ENCODE data around the gene INTS1. TPM values are rescaled to one million over a fixed set of nuclear protein-coding genes. Genes with fewer than 3 reads are reported as not detected.

Gene INTS1
- total RNA-seq, 6 experiments from 2014 or later: 84.0 to 104 (median 89.5) TPM

DNA sequence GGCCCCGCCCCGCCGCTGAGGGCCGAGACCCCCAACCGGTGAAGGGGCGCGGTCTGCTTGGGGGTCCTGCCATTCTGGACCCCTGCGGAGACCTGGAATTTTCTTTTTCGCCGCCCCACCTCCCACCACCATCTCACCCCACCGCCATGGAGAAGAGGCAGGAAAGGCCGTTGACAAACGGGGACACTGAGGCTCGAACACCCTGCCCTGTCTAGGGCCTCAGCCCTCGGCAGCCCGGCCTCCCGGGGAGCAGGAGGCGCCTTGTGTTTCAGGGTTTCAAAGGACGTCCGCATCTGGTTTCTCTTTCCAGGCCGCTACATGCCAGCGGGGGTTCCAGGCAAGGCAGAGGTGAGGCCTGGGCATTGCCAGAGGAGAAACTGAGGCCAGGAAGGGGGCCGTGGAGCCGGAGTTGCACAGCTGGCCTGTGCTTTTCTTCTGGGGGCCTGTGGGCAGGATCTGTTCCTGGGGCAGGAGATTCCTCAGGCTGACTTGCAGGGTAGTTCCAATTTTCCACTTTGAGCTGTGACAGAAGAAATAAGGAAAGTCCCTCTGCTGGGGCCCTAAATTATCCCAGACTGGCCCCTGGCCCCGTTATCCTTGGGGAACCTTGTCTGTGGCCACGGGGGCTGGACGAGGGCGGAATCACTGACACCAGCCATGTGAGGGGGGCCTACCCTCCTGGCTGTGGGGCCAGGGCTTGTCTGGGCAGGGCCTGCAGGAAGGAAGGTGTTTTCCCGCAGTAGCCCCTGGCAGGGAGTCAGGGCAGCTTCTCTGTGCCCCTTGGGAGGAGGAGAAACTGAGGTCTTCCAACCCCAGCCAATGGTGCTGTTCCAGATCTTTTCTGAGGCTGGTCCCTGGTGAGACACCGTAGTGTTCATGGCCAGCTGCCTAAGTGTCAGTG, 44.0 kb downstream of the INTS1 start:
- peak overlapping the region; percentile 74 for H3K27ac Mint-ChIP-seq
- peak overlapping the region; percentile 77 for H3K4me3 Mint-ChIP-seq
- H3K4me1 Mint-ChIP-seq (ENCODE audit: low read depth): peaks cover 49% of the 10 kb centered on the region
- H3K36me3 Mint-ChIP-seq (ENCODE audit: low read depth): no peaks in the 10 kb centered on the region
- TF ChIP-seq, protein P1, sequence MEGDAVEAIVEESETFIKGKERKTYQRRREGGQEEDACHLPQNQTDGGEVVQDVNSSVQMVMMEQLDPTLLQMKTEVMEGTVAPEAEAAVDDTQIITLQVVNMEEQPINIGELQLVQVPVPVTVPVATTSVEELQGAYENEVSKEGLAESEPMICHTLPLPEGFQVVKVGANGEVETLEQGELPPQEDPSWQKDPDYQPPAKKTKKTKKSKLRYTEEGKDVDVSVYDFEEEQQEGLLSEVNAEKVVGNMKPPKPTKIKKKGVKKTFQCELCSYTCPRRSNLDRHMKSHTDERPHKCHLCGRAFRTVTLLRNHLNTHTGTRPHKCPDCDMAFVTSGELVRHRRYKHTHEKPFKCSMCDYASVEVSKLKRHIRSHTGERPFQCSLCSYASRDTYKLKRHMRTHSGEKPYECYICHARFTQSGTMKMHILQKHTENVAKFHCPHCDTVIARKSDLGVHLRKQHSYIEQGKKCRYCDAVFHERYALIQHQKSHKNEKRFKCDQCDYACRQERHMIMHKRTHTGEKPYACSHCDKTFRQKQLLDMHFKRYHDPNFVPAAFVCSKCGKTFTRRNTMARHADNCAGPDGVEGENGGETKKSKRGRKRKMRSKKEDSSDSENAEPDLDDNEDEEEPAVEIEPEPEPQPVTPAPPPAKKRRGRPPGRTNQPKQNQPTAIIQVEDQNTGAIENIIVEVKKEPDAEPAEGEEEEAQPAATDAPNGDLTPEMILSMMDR (IDR thresholded peaks at IDR 0.05): no peak
- H3K27me3 Mint-ChIP-seq (ENCODE audit: insufficient read depth): peaks cover 7% of the 10 kb centered on the region
- H3K9me3 Mint-ChIP-seq: no peaks in the 10 kb centered on the region
- DNase-seq: no peak

DNA sequence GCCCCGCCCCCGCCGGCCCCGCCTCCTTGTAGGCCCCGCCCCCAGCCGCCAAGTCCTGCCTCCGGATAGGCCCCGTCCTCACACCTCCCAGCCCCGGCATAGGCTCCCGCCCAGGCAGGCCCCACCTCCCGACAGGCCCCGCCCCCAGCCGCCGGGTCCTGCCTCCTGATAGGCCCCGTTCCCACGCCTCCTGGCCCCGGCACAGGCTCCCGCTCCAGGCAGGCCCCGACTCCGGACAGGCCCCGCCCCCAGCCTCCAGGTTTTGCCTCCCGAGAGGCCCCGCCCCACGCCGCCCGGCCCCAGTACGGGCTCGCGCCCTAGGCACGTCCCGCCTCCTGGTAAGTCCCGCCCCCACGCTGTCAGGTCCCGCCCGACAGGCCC, 44.7 kb downstream of the INTS1 start:
- peak; percentile 97 for DNase-seq
- Mint-ChIP-seq H3K27me3 (ENCODE audit: insufficient read depth) (peaks cover 5% of the 10 kb centered on the region), H3K4me3 (peak overlapping the region; percentile 90), H3K27ac (peak overlapping the region; percentile 84), H3K36me3 (ENCODE audit: low read depth) (no peaks in the 10 kb centered on the region), H3K9me3 (no peaks in the 10 kb centered on the region), H3K4me1 (ENCODE audit: low read depth) (peaks cover 49% of the 10 kb centered on the region)
- TF ChIP-seq, protein P1 (IDR thresholded peaks at IDR 0.05): no peak

- TF ChIP-seq, protein P1 (IDR thresholded peaks at IDR 0.05): no peak
- peak; percentile 83 for DNase-seq
- no peaks in the 10 kb centered on the region for H3K9me3 Mint-ChIP-seq
- peak within 1 kb of the TSS; percentile 90 for H3K4me3 Mint-ChIP-seq
- no peaks in the 10 kb centered on the region for H3K36me3 Mint-ChIP-seq (ENCODE audit: low read depth)
- H3K27ac Mint-ChIP-seq: peak within 1 kb of the TSS; percentile 84
- peaks cover 5% of the 10 kb centered on the region for H3K27me3 Mint-ChIP-seq (ENCODE audit: insufficient read depth)
- H3K4me1 Mint-ChIP-seq (ENCODE audit: low read depth): peaks cover 49% of the 10 kb centered on the region
These were observed 45.3 kb downstream of the INTS1 start, which contains the start of gene MICALL2 for GRCh38 chr7:1458683-1459511. MICALL2 (minus strand) TSS chr7:1459470; CDS start chr7:1459326, 144 bp downstream.

GRCh38 chr7:1457949-1458682, 46.1 kb downstream of the INTS1 start:
- H3K36me3 Mint-ChIP-seq (ENCODE audit: low read depth): no peaks in the 10 kb centered on the region
- no peaks in the 10 kb centered on the region for H3K9me3 Mint-ChIP-seq
- peak overlapping the region; percentile 90 for H3K4me3 Mint-ChIP-seq
- peaks cover 47% of the 10 kb centered on the region for H3K4me1 Mint-ChIP-seq (ENCODE audit: low read depth)
- no peak for DNase-seq
- peak overlapping the region; percentile 62 for H3K27ac Mint-ChIP-seq
- peaks cover 5% of the 10 kb centered on the region for H3K27me3 Mint-ChIP-seq (ENCODE audit: insufficient read depth)
- TF ChIP-seq, protein P1 (IDR thresholded peaks at IDR 0.05): no peak
